HG03095 (cell line): ENCODE data around the gene MPHOSPH6.
"Not testable (repeated sequence)": the region's sequence is repeated elsewhere in the genome, so short reads cannot be mapped to it uniquely, and the experiment has no call there.

Experiments used
- ATAC-seq: cut with Tn5 transposase; IDR thresholded peaks from one replicate; pipeline ENCODE4 v1.9.1; 2021; ENCODE audit warnings: moderate library complexity; ENCODE audit not compliant: unreplicated experiment

The MPHOSPH6 gene

DNA sequence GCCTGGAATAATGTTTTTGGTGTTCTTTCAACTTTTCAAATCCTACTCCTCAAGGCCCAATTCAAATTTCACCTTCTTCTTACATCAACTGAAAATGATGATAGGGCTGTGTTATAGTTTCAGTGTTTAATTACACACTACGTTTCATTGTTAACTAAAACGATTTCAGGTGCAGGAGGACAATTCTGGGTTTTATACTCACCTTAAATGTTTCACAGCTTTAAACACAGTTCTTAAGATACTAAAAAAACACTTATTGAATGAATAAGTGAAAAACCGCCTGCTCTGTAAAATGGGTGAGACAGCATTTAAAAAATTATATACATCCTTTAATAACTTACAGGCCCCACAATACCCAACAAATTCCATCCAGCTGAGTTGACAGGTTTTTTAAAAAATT, 6.2 kb upstream of the MPHOSPH6 start:
- no peak for ATAC-seq

DNA sequence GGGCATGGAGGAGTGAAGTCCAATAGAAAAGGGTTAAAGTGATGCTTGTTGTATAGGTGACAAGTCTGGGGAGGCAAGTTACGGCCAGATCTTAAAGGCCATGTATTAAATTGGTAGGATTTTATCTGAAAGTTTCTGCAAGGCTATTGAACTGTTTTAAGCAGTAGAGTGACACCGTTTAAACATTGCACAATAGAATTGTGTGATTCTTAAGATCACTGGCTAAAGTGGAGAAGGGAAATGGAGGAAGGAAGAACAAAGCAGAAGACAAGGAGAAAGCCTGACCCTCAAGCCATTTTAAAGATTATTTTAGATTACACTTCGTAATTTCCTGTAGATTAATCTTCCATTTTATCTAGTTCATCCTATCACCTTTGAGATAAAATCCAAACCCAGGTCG, 5.6 kb upstream of the MPHOSPH6 start:
- no peak for ATAC-seq

DNA sequence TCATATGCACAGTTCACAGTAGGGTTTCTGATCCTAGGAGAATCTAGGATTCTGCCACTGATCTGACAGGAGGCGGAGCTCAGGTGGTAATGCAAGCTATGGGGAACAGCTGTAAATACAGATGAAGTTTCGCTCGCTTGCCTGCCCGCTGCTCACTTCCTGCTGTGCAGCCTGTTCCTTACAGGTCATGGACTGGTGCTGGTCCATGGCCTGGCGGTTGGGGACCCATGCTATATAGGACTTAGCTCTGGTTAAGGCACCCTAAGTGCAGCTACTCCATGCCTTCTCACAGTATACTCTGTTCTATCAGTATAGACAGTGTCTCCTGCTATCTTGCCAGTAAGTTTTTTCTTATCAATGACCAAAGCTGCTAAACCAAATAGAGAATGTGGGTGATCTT, 2.4 kb downstream of the MPHOSPH6 start:
- no peak for ATAC-seq

DNA sequence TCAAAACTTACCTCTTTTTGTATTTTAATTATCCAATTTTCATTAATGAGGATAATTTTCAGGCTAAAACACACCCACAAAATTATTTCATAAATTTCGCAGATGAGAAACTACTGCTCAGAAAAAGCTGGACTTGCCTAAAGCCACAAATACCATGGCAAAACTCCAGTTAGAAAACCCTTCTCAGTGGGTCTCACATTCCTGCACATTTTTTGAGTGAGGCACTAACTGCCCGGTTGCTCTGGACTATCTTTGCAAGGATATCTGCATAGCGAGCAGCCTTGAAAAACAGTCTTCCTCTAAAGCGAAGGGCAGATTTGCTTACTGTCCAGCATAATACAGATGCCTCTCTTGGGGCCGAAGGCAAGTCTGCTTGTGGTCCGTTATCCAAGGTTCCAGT, 9.8 kb downstream of the MPHOSPH6 start:
- no peak for ATAC-seq

DNA sequence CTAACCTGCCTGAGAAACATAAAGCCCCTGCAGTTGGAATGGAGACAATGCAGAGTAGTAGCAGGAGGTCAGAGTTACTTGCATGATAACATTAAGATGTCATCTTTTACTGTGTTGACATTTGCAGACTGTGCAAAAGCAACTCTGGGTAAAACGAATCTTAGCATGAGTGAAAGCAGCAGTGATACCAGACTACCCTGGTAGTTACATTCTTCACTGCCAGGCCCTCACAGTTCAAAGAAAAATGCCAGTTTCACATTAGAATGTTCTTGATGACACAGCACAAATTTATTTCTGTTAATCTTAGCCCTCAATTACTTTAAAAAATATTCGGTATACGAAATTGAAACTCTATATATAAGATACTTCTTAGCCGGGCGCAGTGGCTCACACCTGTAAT, 12.2 kb downstream of the MPHOSPH6 start:
- no peak for ATAC-seq

DNA sequence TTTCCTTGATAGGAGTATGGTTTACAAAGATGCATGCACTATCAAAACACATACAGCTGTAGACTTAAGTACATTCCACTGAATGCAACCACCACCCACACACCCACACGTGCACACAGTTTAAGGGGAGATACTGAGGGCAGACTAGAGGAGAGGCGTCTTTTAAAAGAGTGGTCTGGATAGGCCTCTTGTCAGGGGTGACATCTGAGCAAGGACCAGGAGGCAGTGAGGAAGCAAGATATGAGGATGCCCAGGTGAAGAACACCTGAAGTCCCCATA, 12.6 kb downstream of the MPHOSPH6 start:
- ATAC-seq, result no peak

DNA sequence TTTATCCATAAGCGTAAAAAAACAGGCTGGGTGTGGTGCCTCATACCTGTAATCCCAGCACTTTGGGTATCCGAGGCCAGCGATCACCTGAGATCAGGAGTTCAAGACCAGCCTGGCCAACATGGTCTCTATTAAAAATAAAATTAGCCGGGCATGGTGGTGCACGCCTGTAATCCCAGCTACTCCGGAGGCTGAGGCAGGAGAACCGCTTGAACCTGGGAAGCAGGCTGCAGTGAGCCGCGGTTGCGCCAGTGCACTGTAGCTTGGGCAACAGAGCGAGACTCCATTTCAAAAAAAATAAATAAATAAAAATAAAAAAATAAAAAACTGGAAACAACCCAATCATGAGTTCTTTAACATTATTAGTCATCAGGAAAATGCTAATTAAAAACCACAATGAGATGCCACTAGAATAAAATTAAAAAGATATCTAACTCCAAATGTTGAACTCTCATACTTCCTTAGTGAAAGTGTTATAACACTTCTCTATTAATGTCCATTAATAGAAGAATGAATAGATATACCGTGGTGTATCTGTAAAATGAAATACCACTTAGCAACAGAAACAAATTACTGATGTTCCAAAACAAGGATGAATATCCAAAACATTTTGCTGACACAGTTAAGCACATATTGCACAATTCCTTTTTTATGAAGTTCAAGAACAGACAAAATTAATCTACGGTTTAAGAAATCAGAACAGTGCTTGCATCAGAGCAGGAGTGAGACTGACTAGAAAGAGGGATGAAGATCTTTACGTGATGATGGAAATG, 13.1 kb downstream of the MPHOSPH6 start:
- ATAC-seq, result no peak

DNA sequence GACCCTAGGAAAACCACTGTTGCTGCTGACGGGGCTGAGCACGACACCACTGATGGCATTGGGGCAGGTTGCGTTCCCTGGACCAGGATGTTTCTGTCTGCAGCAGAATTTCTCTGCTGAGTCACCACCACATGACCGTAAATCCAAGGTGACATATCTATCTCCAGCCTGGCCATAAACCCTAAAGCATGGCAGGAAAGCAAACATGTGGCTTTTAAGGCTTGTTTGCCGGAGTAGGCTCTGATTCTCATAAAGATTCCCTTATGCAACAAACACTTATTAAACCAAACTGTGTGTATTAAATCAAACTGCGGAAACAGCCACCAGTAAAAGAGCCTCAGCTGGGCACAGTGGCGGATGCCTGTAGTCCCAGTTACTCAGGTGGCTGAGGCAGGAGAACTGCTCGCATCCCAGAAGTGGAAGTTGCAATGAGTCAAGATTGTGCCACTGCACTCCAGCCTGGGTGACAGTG, 17.3 kb downstream of the MPHOSPH6 start:
- no peak for ATAC-seq

DNA sequence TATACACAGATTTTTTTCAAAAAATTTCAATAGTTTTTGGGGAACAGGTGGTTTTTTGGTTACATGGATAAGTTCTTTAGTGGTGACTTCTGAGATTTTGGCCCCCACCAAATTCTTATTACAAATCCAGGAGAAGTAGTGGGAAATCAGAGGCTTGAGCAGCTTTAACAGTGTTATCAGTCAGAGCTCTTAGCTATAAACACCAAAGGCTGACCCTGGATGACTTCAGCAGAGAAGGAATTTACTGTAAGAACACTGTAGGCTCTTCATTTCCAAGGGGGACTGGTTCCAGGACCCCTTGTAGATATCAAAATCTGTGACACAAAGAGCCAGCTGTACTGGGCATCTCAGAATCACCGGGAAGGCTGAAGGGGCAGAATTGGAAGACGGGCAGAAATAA, 17.8 kb downstream of the MPHOSPH6 start:
- ATAC-seq, result no peak

DNA sequence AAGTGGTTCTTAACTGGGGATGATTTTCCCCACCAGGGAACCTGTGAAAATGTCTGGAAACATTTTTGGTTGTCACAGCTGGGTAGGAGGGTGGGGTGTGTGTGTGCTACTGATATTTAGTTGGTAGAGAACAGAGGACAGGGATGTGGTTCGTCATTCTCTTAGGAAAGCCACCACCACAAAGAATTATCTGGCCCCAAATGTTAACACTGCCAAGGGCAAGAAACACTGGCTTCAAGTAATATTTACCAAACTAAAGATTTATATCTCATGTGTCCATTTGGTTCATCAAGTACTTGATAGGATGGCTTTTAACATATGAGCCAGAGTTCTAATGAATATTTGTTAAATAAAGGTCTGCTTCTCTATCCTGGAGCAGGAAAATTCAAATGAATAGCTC, 19.5 kb downstream of the MPHOSPH6 start:
- ATAC-seq, result no peak

DNA sequence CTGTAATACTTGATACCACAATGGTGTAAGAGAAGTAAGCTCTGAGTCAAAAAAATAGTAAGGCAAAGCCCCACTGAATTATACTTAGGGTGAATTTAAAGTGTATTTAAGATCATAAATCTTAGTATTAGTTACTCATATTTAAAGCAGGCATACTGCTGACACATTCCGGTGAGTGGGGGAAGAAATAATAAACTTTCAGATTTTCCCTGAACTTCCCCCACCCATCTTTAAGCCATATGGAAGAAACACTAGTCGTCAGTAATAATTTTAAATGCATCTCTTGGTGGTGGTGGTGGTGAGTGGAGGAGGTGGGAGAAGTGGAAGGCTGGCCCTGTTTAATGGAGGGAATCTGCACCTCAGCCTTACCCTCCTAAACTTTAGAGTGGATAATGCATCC, 20.5 kb downstream of the MPHOSPH6 start:
- ATAC-seq, result no peak

DNA sequence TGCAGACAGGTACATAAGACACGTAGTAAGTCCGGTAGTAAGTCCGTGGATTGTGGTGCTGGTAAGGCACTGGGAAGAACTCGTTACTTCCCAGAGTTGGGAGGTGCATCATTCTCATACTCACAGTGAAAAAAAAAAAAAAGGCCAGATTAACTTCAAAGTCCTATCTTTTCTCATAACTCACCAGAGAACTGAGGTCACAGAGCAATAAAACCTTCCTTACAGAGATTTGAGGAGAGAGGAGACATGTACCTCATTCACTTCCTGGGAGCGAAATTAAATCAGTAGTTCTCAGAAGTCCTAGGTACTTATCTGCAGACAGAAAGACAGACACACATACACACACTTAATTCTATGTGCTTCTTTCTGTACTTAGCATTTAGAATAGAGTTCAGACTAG, 22.5 kb downstream of the MPHOSPH6 start:
- ATAC-seq, result no peak

DNA sequence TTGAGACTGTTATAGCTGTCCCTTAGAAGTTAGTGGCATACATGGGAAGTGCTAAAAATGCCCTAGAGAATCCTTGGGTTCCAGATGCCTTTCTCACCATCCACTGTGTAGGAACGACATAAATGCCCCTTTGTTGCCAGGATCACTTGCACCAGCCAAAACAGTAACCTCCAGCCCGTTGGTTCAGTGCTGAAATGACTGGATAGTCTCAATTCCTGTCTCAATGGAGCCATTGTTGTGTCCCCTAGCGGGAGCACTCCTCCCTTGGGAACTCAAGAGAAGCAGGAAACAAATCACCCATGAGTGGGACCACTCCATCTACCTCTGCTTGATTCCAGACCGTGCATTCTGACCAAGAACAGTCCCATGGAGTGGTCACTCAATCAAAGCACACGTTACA, 23.1 kb downstream of the MPHOSPH6 start:
- no peak for ATAC-seq

DNA sequence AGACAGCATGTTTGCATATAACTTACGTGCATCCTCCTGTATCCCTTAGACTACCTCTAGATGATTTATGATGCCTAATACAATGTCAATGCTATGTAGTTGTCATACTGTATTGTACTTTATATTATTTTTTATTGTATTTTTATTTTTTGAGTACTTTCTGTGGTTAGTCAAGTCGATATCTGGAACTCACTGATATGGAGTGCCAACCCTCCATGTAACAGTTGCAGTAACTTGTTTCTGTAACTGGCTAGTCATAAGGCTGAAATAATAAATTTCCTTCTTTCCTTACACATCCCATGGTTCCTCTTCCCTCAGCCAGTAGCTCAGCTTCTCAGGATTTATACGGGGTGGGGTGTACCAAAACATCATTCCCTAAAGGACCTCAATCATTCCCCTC, 23.5 kb downstream of the MPHOSPH6 start:
- ATAC-seq, result no peak

DNA sequence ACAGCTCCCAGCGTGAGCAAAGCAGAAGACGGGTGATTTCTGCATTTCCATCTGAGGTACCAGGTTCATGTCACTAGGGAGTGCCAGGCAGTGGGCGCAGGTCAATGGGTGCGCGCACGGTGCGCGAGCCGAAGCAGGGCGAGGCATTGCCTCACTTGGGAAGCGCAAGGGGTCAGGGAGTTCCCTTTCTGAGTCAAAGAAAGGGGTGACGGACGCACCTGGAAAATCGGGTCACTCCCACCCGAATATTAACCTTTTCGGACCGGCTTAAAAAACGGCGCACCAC, 30.8 kb downstream of the MPHOSPH6 start:
- ATAC-seq, result not testable (repeated sequence)

DNA sequence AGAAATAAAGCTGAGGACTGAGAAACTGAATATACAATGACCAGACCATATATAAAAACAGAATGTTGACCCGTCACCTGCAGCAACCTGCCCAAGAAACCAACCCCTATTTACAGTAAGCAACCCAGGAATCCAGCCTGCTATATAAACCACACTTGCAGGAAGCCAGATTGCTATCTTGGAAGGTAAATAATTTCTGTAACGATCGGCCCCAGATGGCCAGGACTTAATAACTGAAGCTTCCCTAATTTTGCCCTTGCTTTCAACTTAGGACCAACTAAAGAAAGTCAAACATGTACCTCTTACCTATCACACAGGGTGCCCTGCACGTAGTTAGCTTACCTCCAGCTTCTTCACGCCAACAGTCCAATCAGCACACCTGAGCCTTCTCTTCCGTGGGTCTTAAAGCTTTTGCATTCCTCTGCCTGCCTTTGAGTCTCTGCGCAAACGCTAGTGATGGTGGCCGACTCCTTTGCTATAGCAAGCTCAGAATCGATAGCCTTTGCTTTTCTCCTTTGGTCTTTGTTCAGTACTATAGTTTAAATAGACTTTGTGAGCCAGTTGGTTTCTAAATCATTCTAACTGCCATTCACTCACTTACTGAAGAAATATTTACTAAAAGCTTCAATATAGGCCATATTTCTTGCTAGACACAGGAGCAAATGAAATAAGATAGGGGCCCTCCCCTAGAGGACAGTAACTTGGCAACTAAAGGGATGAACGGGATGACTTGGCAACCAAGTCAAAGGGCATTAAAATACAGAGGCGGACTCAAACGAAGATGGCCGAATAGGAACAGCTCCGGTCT, 31.3 kb downstream of the MPHOSPH6 start:
- no peak for ATAC-seq

DNA sequence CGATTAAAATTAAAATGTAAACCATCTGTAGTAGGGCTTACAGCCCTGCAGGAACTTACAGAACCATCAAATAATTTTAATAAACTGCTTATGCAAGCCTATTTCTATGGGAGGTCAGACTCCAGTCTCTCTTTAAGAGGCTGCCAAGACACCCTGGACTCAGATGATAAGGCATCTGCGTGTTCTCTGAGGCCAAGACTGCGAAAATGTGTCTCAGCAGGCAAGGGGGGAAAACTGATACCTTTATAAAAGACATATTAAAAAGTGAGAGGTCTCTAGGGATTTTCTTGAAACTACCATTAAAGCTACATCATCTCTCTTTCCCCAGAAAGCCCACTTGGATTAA, 32.2 kb downstream of the MPHOSPH6 start:
- no peak for ATAC-seq

DNA sequence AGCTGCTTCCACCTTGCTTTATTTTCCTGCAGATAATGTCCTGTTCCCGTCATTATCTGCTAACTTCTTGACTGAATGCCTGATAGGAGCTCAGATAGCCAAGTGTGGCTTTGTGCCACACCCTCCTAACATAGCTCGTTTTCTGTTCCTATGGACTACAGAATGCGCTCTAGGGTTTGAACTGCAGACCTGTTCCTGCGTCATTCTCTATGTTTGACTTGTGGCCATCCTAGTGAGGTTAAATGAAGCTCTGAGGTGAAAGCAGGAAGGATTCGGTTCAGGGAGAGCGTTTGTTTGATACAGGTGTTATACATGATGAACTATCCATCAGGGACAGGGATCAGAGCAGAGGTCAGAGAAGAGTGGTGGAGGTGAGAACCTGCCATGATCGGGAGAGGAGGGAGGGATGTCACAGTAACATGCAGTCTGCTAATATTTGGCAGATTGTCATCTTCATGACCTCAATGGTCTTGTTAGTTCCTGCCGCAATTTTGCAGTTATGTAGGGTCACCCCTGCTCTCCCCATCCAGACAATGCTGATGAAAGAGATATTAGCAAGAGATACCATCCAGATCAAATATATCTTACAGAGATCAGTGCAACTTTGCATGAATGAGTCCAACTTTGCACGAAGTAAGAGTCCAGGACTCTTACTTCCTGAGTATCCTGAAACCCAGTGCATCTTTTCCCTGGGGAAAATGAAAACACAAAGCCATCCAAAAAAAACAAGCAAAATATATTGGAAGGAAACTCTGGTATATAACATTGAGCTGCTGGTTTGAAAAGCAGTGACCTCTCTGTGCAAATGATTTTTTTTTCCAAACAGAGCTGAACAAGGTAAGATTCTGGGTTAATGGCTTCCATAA, 32.8 kb downstream of the MPHOSPH6 start:
- ATAC-seq, result no peak

DNA sequence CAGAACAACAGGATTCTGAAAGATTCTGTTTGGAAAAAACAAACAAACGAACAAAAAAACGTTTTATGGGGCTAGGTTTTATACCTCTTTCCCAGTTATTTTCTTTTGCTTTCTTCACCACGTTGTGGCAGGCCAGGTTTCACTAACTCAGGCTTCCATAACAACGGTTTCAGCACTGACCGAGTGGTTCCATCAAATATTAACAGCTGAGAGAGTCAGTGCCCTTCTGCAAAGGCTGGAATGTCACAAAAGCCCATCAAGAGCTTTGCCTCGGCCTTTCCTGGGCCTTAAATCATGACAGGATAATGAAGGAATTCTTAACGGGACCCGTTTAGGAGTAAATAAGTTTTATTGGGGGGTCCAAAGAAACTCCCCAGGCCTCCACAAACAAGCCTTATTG, 34.2 kb downstream of the MPHOSPH6 start:
- ATAC-seq, result no peak

DNA sequence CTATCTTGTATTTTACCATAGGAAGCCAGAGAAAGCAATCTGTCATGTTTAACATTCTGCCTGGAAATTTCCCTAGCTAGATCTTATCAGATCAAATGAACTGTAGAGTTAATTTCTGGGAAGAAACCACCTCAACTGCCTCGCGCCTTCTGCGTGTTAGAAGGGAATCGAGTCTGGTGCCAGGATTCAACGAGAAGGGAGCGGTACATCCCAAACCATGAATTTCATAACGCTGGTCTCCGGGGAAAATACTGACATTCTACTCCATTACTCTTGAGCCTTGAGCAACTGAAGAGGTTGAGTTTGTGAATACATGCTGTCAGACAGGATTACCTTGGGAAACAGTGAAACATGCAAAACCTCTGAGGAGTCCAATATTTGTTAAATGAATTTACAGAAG, 35.2 kb downstream of the MPHOSPH6 start:
- no peak for ATAC-seq

DNA sequence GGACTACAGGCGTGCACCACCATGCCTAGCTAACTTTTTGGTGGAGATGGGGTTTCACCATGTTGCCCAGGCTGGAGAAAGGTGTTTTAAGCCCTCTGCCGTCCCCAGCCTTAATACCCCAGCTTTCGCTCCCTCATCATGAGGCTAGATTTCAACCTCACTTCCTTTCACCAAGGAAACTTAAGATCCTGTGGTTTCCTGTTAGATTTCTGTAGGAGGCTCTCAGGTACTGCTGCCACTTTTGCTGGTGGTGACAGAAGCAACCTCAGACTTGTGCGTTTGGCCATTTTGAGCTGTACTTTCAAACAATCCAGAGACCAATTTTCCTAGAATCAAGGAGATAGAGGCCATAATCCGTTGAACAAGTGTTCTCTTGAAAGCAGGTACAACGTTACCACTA, 36.2 kb downstream of the MPHOSPH6 start:
- ATAC-seq, result no peak

DNA sequence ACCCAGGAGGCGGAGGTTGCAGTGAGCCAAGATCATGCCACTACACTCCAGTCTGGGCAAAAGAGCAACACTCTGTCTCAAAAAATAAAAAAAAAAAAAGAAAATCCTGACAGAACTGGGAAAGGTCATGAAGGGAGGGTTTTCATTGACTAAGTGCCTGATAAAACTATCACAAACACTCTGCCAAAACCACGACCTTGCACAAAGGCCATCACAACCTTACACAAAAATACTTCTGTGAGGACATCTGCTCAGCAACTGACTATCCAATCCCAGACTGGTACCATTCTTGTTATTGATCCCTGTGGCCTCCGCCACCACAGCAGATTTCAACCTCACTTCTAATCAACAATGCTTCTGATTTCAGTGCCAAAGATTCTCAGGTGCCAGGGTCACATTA, 40.1 kb downstream of the MPHOSPH6 start:
- no peak for ATAC-seq
